Neural progenitor cell (in vitro differentiated cells): ENCODE results near the gene SAT1. TPM values are rescaled to one million over a fixed set of nuclear protein-coding genes. Genes with fewer than 3 reads are reported as not detected.
"Not testable (repeated sequence)": the region's sequence is repeated elsewhere in the genome, so short reads cannot be mapped to it uniquely, and the experiment has no call there.

Experiments
- DNase-seq: peaks from one replicate; pipeline ENCODE4 v3.0.0-alpha.2; 2016; ENCODE audit warnings: low spot score
- H2AFZ ChIP-seq: fragments of 200-600 bp; sonication (generic); replicated peaks from 2 replicates; pipeline ENCODE4 v1.6.1; 2016; ENCODE audit warnings: antibody characterized with exemption
- H3F3A ChIP-seq: fragments of 200-600 bp; sonication (generic); 2 replicates; pipeline ENCODE4 v1.6.1; 2016; ENCODE audit warnings: antibody characterized with exemption, low read depth
- H3K27ac ChIP-seq: fragments of 200-600 bp; sonication (generic); 2 replicates; pipeline ENCODE4 v1.5.1; 2016; ENCODE audit warnings: mild to moderate bottlenecking
- H3K27me3 ChIP-seq: fragments of 200-600 bp; sonication (generic); 2 replicates; pipeline ENCODE4 v1.6.1; 2016; ENCODE audit warnings: mild to moderate bottlenecking, moderate library complexity
- H3K36me3 ChIP-seq: fragments of 200-600 bp; sonication (generic); 2 replicates; pipeline ENCODE4 v1.5.1; 2016
- H3K4me1 ChIP-seq: fragments of 200-600 bp; sonication (generic); 2 replicates; pipeline ENCODE4 v1.6.1; 2016; ENCODE audit warnings: mixed run types
- H3K4me2 ChIP-seq: fragments of 200-600 bp; sonication (generic); 2 replicates; pipeline ENCODE4 v1.6.1; 2016
- H3K4me3 ChIP-seq: fragments of 200-600 bp; sonication (generic); 2 replicates; pipeline ENCODE4 v1.5.1; 2016
- H3K79me2 ChIP-seq: fragments of 200-600 bp; sonication (generic); 2 replicates; pipeline ENCODE4 v1.6.1; 2016; ENCODE audit warnings: low read depth
- H3K9ac ChIP-seq: fragments of 200-600 bp; sonication (generic); 2 replicates; pipeline ENCODE4 v1.6.1; 2016
- H3K9me3 ChIP-seq: fragments of 200-600 bp; sonication (generic); 2 replicates; pipeline ENCODE4 v1.5.1; 2016; ENCODE audit warnings: low read depth
- H4K20me1 ChIP-seq: fragments of 200-600 bp; sonication (generic); 2 replicates; pipeline ENCODE4 v1.6.1; 2016; ENCODE audit warnings: low read depth
- H3K27ac Mint-ChIP-seq: 3 replicates; pipeline ENCODE4 v1.8.0; 2021; ENCODE audit warnings: mixed read lengths
- H3K27me3 Mint-ChIP-seq: 2 replicates; pipeline ENCODE4 v1.8.0; 2022; ENCODE audit warnings: low read depth, mild to moderate bottlenecking, inconsistent platforms, moderate library complexity, mixed read lengths; ENCODE audit not compliant: insufficient read depth
- H3K36me3 Mint-ChIP-seq: 3 replicates; pipeline ENCODE4 v1.8.0; 2021; ENCODE audit warnings: mixed read lengths
- H3K4me1 Mint-ChIP-seq: 3 replicates; pipeline ENCODE4 v1.8.0; 2021; ENCODE audit warnings: mixed read lengths
- H3K4me3 Mint-ChIP-seq: 3 replicates; pipeline ENCODE4 v1.8.0; 2021; ENCODE audit warnings: mild to moderate bottlenecking, moderate library complexity, mixed read lengths
- H3K9me3 Mint-ChIP-seq: 3 replicates; pipeline ENCODE4 v1.8.0; 2020; ENCODE audit warnings: mixed read lengths
- EZH2 ChIP-seq: fragments of 200-600 bp; sonication (generic); IDR thresholded peaks from 2 replicates; pipeline ENCODE4 v1.6.1; 2017; ENCODE audit warnings: antibody characterized with exemption, mild to moderate bottlenecking, moderate library complexity
- EZH2phosphoT487 ChIP-seq: fragments of 200-600 bp; sonication (generic); IDR thresholded peaks from 2 replicates; pipeline ENCODE4 v1.6.1; 2017; ENCODE audit warnings: antibody characterized with exemption
- total RNA-seq: library from RNA; depleted of rRNA; stranded (reverse); fragments of >200 nt; gene quantifications from 2 replicates; pipeline ENCODE4 v1.2.3, GENCODE V29; 2015; ENCODE audit warnings: low replicate concordance
- TF ChIP-seq, protein P1 (sequence below): fragments of 200-600 bp; sonication (generic); IDR thresholded peaks from 2 replicates; pipeline ENCODE4 v1.5.1; 2017; ENCODE audit warnings: antibody characterized with exemption, mild to moderate bottlenecking

SAT1 gene
- total RNA-seq, 1 donor from 2014 or later: 168 TPM

DNA sequence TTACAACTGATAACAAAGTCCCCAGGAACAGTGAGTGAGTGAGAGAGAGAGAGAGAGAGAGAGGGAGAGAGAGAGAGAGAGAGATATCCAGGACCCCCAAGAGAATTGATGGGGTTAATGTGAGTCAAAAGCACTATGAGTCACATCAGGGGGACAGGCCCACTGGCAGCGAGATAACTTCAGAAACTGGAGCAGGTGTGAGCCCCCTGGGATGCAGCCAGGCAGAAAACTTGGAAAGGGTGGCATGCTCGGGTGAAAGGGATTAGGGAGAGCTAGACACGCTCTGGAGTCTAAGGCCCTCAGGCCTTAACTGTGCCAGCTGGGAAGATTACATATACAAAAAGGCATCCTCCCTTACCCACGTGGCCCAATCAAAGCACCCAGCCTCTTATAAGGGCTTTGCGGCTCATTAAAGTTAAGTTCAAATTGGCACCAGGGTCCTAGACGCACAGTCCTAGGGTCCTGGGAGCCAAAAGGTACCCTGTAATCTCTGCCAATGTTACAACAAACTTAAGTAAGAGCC, 40.7 kb upstream of the SAT1 start:
- Histone ChIP-seq H3K27me3 (no peaks in the 10 kb centered on the region), H3K36me3 (no peaks in the 10 kb centered on the region), H4K20me1 (no peaks in the 10 kb centered on the region), H3K4me3 (peak overlapping the region; percentile 55), H3K27ac (no peak overlapping the region), H3F3A (peaks cover 10% of the 10 kb centered on the region), H3K4me1 (no peaks in the 10 kb centered on the region), H3K9me3 (no peaks in the 10 kb centered on the region), H3K9ac (no peak overlapping the region), H3K79me2 (peaks cover 25% of the 10 kb centered on the region), H2AFZ (peak overlapping the region; percentile 55), H3K4me2 (peak overlapping the region; percentile 79)
- DNase-seq: peak; percentile 36
- Mint-ChIP-seq H3K27me3 (peaks cover 2% of the 10 kb centered on the region), H3K4me1 (peaks cover 6% of the 10 kb centered on the region), H3K9me3 (no peaks in the 10 kb centered on the region), H3K36me3 (no peaks in the 10 kb centered on the region), H3K4me3 (peak overlapping the region; percentile 87), H3K27ac (no peak overlapping the region)
- no peak for TF ChIP-seq EZH2
- TF ChIP-seq, protein P1, sequence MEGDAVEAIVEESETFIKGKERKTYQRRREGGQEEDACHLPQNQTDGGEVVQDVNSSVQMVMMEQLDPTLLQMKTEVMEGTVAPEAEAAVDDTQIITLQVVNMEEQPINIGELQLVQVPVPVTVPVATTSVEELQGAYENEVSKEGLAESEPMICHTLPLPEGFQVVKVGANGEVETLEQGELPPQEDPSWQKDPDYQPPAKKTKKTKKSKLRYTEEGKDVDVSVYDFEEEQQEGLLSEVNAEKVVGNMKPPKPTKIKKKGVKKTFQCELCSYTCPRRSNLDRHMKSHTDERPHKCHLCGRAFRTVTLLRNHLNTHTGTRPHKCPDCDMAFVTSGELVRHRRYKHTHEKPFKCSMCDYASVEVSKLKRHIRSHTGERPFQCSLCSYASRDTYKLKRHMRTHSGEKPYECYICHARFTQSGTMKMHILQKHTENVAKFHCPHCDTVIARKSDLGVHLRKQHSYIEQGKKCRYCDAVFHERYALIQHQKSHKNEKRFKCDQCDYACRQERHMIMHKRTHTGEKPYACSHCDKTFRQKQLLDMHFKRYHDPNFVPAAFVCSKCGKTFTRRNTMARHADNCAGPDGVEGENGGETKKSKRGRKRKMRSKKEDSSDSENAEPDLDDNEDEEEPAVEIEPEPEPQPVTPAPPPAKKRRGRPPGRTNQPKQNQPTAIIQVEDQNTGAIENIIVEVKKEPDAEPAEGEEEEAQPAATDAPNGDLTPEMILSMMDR: no peak
- no peak for TF ChIP-seq EZH2phosphoT487

DNA sequence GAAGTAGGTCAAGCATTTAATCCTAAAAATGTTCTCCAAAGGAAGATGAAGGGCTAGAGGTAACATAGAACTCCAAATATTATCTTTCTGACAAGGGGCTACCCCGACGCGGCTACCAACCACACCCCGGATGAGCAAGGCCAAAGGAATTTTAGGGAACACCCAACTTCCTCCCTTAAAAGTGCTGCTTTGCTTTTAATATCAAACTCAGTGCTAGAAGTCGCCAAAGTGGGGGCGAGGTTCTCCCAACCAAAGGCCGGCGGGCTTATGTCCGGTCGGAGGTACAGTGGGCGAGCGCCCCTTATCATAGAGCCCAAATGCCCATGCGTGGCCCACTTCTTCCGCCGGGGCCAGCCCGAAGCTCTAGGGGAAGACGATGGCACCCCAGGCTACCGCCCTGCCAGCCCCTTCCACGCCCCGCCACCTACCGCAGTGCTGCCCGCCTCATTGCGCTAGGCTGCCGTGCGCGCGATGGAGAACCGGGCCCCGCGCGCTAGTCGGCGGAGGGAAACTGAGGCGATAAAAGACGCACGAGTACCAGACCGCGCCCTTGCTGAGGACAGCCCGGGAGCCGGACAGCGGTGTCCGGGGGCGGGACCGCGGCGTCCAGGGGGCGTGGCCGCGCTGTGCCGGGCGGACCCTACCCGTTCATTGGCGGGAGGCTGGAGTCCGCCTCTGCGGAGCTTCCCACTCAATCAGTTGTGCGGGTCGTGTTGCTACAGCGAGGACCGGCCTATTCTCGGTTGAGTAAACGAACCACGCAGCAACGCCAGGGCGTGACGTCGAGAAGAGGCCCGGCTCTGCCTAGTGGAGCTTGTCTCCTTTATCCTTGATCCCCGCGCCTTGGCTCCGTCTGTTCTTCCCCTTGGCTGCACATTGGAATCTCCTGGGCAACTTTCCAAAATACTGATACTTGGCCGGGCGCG, 40.0 kb upstream of the SAT1 start, which contains the start of gene ACOT9:
TSS of gene ACOT9 (minus strand) at position 580 of the 926 bp plus-strand sequence. CDS start at position 448, 132 bp downstream.
- Histone ChIP-seq H3K27ac (no peak within 1 kb of the TSS), H3K4me1 (no peaks in the 10 kb centered on the region), H3K36me3 (no peaks in the 10 kb centered on the region), H3K4me3 (peak within 1 kb of the TSS; percentile 55), H2AFZ (peak within 1 kb of the TSS; percentile 55), H3K4me2 (peak within 1 kb of the TSS; percentile 79), H3F3A (peaks cover 10% of the 10 kb centered on the region), H3K9ac (no peak within 1 kb of the TSS), H4K20me1 (no peaks in the 10 kb centered on the region), H3K27me3 (no peaks in the 10 kb centered on the region), H3K9me3 (no peaks in the 10 kb centered on the region), H3K79me2 (peaks cover 22% of the 10 kb centered on the region)
- Mint-ChIP-seq H3K36me3 (no peaks in the 10 kb centered on the region), H3K27ac (peak within 1 kb of the TSS; percentile 37), H3K4me3 (peak within 1 kb of the TSS; percentile 87), H3K27me3 (peaks cover 2% of the 10 kb centered on the region), H3K4me1 (peaks cover 6% of the 10 kb centered on the region), H3K9me3 (no peaks in the 10 kb centered on the region)
- peak; percentile 92 for DNase-seq
- TF ChIP-seq, protein P1: no peak
- TF ChIP-seq EZH2: no peak

DNA sequence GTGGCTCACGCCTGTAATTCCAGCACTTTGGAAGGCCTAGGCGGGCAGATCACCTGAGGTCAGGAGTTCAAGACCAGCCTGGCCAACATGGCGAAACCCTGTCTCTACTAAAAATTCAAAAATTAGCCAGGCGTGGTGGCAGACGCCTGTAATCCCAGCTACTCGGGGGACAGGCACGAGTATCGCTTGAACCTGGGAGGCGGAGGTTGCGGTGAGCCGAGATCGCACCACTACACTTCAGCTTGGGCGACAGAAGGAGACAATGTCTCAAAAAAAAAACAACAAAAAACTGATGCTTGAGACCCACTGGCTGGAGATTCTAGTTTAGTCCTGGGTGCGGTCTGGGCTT, 39.4 kb upstream of the SAT1 start:
- H3K27me3 Mint-ChIP-seq, H3K9me3 Mint-ChIP-seq, H3K27ac ChIP-seq, H3K4me1 Mint-ChIP-seq, H3K9ac ChIP-seq, H3K36me3 Mint-ChIP-seq, H3K36me3 ChIP-seq, H3K9me3 ChIP-seq, H3K27me3 ChIP-seq, DNase-seq, H3K4me1 ChIP-seq, H4K20me1 ChIP-seq: not testable (repeated sequence)
- peaks cover 10% of the 10 kb centered on the region for H3F3A ChIP-seq
- peaks cover 22% of the 10 kb centered on the region for H3K79me2 ChIP-seq
- H3K4me2 ChIP-seq: peak overlapping the region; percentile 79
- H2AFZ ChIP-seq: peak overlapping the region; percentile 55
- H3K4me3 Mint-ChIP-seq: peak overlapping the region; percentile 84
- H3K27ac Mint-ChIP-seq: peak overlapping the region; percentile 37
- peak overlapping the region; percentile 55 for H3K4me3 ChIP-seq

DNA sequence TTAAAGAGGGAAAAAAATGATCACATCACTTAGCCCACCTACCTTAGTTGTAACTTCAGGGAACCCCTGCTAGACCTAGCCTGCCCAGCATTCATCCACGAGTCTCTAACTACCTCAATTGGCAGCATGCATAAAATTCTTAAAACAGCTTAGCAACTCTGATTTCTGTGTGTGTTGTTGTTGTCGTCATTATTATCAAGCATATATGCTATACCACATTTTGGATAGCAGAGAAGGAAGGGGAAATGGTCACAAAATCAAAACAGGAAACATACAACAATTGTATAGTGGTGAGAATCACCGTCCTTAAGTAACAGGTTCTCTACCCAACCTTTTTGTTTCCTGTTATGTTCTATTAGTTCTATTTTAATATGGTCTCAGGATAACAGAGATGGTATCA, 37.2 kb upstream of the SAT1 start:
- DNase-seq: no peak
- H4K20me1 ChIP-seq: no peaks in the 10 kb centered on the region
- TF ChIP-seq, protein P1: no peak
- no peak for TF ChIP-seq EZH2
- TF ChIP-seq EZH2phosphoT487: no peak
- H3K36me3 ChIP-seq: no peaks in the 10 kb centered on the region
- H3K4me3 Mint-ChIP-seq: no peak overlapping the region
- H3K9me3 Mint-ChIP-seq: no peaks in the 10 kb centered on the region
- no peak overlapping the region for H3K27ac Mint-ChIP-seq
- no peak overlapping the region for H3K9ac ChIP-seq
- no peak overlapping the region for H3K4me3 ChIP-seq
- H3K27me3 Mint-ChIP-seq: peaks cover 2% of the 10 kb centered on the region
- no peaks in the 10 kb centered on the region for H3K27me3 ChIP-seq
- H3K27ac ChIP-seq: no peak overlapping the region
- peaks cover 6% of the 10 kb centered on the region for H3K4me1 Mint-ChIP-seq
- peaks cover 10% of the 10 kb centered on the region for H3F3A ChIP-seq
- H3K79me2 ChIP-seq: peaks cover 20% of the 10 kb centered on the region
- H3K36me3 Mint-ChIP-seq: no peaks in the 10 kb centered on the region
- no peak overlapping the region for H3K4me2 ChIP-seq
- H3K4me1 ChIP-seq: no peaks in the 10 kb centered on the region
- no peak overlapping the region for H2AFZ ChIP-seq
- H3K9me3 ChIP-seq: no peaks in the 10 kb centered on the region
